ENCODE data around the gene NINL. TPM values are rescaled to one million over a fixed set of nuclear protein-coding genes. Genes with fewer than 3 reads are reported as not detected.

The NINL gene
- total RNA-seq, 2 donors from 2014 or later, result 20.3 to 35.6 TPM

- H3K4me1 ChIP-seq (ENCODE audit: control insufficient read depth in 1 of 2, low read depth in 2 of 2), result no peaks in the 10 kb centered on the region
- ATAC-seq (ENCODE audit: insufficient number of reproducible peaks, low FRiP score, low read depth) (no peak), DNase-seq (ENCODE audit: low spot score) (no peak)
- no peak for TF ChIP-seq CTCF (IDR thresholded peaks at IDR 0.05)
- H3K9me3 ChIP-seq, result no peaks in the 10 kb centered on the region
- no peak overlapping the region for H3K27ac ChIP-seq
- H3K4me3 ChIP-seq, result no peak overlapping the region
- peaks cover 9% of the 10 kb centered on the region for H3K36me3 ChIP-seq
- no peaks in the 10 kb centered on the region for H3K27me3 ChIP-seq (replicated peaks; ENCODE audit: insufficient read depth)
These were observed 90.7 kb downstream of the NINL start for GRCh38 chr20:25494506-25495188.

- TF ChIP-seq CTCF (IDR thresholded peaks at IDR 0.05), result no peak
- no peak overlapping the region for H3K4me3 ChIP-seq
- H3K27me3 ChIP-seq (replicated peaks; ENCODE audit: insufficient read depth), result no peaks in the 10 kb centered on the region
- H3K4me1 ChIP-seq (ENCODE audit: control insufficient read depth in 1 of 2, low read depth in 2 of 2), result no peaks in the 10 kb centered on the region
- no peaks in the 10 kb centered on the region for H3K9me3 ChIP-seq
- ATAC-seq (ENCODE audit: insufficient number of reproducible peaks, low FRiP score, low read depth), result no peak
- no peak overlapping the region for H3K27ac ChIP-seq
- peaks cover 17% of the 10 kb centered on the region for H3K36me3 ChIP-seq
- no peak for DNase-seq (ENCODE audit: low spot score)
These were observed 91.4 kb downstream of the NINL start for GRCh38 chr20:25493748-25494505.

GRCh38 chr20:25493137-25493536, 92.2 kb downstream of the NINL start:
- H3K36me3 ChIP-seq, result peaks cover 23% of the 10 kb centered on the region
- no peak for TF ChIP-seq CTCF (IDR thresholded peaks at IDR 0.05)
- no peaks in the 10 kb centered on the region for H3K9me3 ChIP-seq

GRCh38 chr20:25491446-25492038, 93.8 kb downstream of the NINL start:
- Histone ChIP-seq H3K27ac (no peak overlapping the region), H3K36me3 (peaks cover 25% of the 10 kb centered on the region), H3K4me1 (ENCODE audit: control insufficient read depth in 1 of 2, low read depth in 2 of 2) (no peaks in the 10 kb centered on the region), H3K4me3 (no peak overlapping the region), H3K27me3 (replicated peaks; ENCODE audit: insufficient read depth) (no peaks in the 10 kb centered on the region), H3K9me3 (no peaks in the 10 kb centered on the region)
- ATAC-seq (ENCODE audit: insufficient number of reproducible peaks, low FRiP score, low read depth) (no peak), DNase-seq (ENCODE audit: low spot score) (no peak)
- TF ChIP-seq CTCF (IDR thresholded peaks at IDR 0.05), result no peak

More at GRCh38 chr20:25493137-25493536, 92.2 kb downstream of the NINL start:
- no peak for ATAC-seq (ENCODE audit: insufficient number of reproducible peaks, low FRiP score, low read depth)
- H3K4me1 ChIP-seq (ENCODE audit: control insufficient read depth in 1 of 2, low read depth in 2 of 2), result no peaks in the 10 kb centered on the region
- H3K4me3 ChIP-seq, result no peak overlapping the region
- DNase-seq (ENCODE audit: low spot score), result no peak
- H3K27ac ChIP-seq, result no peak overlapping the region
- no peaks in the 10 kb centered on the region for H3K27me3 ChIP-seq (replicated peaks; ENCODE audit: insufficient read depth)

Data from thoracic aorta (tissue), 2 donors.